OCI-LY7 (cell line): Measurements from ENCODE around the gene DAGLA.

Experiments used
- EZH2phosphoT487 ChIP-seq: fragments of 200-600 bp; sonication (generic); IDR thresholded peaks from 2 replicates; pipeline ENCODE4 v1.6.1; 2018; ENCODE audit warnings: low read depth, borderline replicate concordance, mild to moderate bottlenecking, mixed run types, antibody characterized with exemption, low read length, moderate library complexity, mixed read lengths
- TF ChIP-seq, protein P1 (sequence below): fragments of 200-600 bp; sonication (generic); conservative IDR thresholded peaks from 2 replicates; pipeline ENCODE4 v1.5.1; 2014; ENCODE audit warnings: mild to moderate bottlenecking, antibody characterized with exemption, low read length, moderate library complexity, mixed read lengths

- TF ChIP-seq, protein P1, sequence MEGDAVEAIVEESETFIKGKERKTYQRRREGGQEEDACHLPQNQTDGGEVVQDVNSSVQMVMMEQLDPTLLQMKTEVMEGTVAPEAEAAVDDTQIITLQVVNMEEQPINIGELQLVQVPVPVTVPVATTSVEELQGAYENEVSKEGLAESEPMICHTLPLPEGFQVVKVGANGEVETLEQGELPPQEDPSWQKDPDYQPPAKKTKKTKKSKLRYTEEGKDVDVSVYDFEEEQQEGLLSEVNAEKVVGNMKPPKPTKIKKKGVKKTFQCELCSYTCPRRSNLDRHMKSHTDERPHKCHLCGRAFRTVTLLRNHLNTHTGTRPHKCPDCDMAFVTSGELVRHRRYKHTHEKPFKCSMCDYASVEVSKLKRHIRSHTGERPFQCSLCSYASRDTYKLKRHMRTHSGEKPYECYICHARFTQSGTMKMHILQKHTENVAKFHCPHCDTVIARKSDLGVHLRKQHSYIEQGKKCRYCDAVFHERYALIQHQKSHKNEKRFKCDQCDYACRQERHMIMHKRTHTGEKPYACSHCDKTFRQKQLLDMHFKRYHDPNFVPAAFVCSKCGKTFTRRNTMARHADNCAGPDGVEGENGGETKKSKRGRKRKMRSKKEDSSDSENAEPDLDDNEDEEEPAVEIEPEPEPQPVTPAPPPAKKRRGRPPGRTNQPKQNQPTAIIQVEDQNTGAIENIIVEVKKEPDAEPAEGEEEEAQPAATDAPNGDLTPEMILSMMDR, result no peak
- no peak for TF ChIP-seq EZH2phosphoT487
Measured at GRCh38 chr11:61742391-61742790, 62.2 kb downstream of the DAGLA start.
